ENCODE results near the gene ADGRG2. TPM values are rescaled to one million over a fixed set of nuclear protein-coding genes. Genes with fewer than 3 reads are reported as not detected.

Gene ADGRG2, protein sequence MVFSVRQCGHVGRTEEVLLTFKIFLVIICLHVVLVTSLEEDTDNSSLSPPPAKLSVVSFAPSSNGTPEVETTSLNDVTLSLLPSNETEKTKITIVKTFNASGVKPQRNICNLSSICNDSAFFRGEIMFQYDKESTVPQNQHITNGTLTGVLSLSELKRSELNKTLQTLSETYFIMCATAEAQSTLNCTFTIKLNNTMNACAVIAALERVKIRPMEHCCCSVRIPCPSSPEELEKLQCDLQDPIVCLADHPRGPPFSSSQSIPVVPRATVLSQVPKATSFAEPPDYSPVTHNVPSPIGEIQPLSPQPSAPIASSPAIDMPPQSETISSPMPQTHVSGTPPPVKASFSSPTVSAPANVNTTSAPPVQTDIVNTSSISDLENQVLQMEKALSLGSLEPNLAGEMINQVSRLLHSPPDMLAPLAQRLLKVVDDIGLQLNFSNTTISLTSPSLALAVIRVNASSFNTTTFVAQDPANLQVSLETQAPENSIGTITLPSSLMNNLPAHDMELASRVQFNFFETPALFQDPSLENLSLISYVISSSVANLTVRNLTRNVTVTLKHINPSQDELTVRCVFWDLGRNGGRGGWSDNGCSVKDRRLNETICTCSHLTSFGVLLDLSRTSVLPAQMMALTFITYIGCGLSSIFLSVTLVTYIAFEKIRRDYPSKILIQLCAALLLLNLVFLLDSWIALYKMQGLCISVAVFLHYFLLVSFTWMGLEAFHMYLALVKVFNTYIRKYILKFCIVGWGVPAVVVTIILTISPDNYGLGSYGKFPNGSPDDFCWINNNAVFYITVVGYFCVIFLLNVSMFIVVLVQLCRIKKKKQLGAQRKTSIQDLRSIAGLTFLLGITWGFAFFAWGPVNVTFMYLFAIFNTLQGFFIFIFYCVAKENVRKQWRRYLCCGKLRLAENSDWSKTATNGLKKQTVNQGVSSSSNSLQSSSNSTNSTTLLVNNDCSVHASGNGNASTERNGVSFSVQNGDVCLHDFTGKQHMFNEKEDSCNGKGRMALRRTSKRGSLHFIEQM
- 34.1 and 38.6 TPM in 2 replicates for total RNA-seq (2014; rRNA removed; shearing (Covaris generic); ENCODE audit: low replicate concordance)

DNA sequence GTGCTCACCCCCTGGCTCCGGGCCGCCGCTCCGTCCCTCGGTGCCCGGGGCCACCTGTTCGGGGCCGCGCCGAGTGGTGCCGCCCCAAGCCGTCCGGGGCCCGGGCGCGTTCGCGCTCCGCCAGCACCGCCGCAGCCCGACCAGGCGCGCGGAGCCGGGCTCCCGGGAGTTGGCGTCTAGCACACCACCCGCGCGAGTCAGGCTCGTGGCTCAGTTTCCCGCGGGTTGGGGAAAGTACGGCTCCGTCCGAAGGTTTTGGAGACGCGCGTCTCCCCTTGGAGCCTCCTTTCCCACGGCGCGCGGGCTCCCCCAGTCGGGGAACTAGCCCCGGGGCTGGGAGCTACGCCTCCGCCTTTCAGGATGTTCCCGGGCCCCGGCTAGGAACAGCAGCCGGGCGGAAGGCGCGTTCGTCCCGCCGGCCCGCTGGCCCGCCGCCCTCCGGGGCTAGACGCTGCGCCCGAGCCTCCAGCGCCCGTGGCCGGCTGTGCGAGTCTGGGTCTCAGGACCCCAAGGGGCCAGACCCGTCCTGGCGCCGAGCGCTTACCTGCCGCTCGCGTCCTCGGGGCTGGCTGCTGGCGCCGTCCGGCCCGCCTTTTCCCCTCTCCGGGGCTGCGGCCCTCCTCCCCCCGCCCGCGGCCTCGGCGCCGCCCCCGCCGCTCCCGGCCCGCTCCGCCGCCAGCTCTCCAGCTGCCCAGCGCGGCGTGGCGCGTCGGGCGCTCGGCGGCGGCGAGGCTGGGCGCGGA is at the start of gene ADGRG2:
TSS of gene ADGRG2 (minus strand) at position 571 of the 743 bp plus-strand sequence. CDS start 53,634 bp downstream, outside the sequence.
- peak; percentile 53 for DNase-seq (ENCODE audit: low read depth)
- in situ Hi-C loops (cut with HindIII; ENCODE audit: low pct_unique_long_range_greater_than_20kb, low sequenced_read_pairs): no loop called here

GRCh38 chrX:19168609-19169008 is 46.3 kb upstream of the ADGRG2 start:
- in situ Hi-C loops (cut with HindIII; ENCODE audit: low pct_unique_long_range_greater_than_20kb, low sequenced_read_pairs): no loop called here

GRCh38 chrX:19162851-19163250 is 40.6 kb upstream of the ADGRG2 start:
- DNase-seq (ENCODE audit: low read depth): no peak
- in situ Hi-C loops (cut with HindIII; ENCODE audit: low pct_unique_long_range_greater_than_20kb, low sequenced_read_pairs): no loop called here

More at GRCh38 chrX:19168609-19169008, 46.3 kb upstream of the ADGRG2 start:
- no peak for DNase-seq (ENCODE audit: low read depth)

DNA sequence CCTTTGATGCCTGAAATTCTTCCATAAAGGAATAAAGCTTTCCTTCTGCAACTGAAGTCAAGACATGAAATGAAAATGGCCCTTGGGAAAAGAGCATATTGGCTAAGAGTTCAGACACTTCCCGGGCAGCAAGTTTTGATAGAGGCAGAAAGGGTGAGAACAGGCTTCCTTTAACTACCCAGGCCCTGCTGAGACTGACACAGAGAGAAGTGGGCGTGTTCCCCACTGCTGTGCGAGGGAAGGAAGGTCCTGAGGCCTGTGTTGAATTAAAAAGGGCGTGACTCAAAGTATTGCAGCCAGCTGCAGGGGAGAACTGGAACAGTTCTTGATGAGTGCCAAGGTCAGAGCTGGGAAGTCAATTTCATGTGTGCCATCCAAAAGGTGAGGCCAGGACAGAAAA is 33.9 kb upstream of the ADGRG2 start:
- no peak for DNase-seq (ENCODE audit: low read depth)
- in situ Hi-C loops (cut with HindIII; ENCODE audit: low pct_unique_long_range_greater_than_20kb, low sequenced_read_pairs): no loop called here

GRCh38 chrX:19152762-19153161 is 30.5 kb upstream of the ADGRG2 start:
- in situ Hi-C loops (cut with HindIII; ENCODE audit: low pct_unique_long_range_greater_than_20kb, low sequenced_read_pairs): no loop called here
- DNase-seq (ENCODE audit: low read depth): no peak

DNA sequence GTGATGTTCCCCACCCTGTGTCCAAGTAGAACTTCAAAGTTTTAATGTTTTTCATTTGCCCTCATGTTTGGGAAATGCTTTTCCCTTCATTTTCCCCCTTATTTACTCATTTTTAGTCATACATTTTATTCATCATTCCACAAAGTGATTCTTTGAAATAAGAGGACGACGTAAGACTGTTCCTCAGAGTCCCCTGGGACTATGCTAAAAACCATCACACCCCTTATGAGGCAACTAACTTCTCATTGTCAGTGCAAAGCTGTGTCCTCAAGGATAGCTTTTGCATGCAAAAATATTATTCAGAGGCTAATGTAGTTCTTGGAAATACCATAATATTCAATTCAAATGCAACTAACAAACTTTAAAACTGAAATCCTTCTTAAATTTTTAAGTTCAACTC is 14.8 kb upstream of the ADGRG2 start:
- in situ Hi-C loops (cut with HindIII; ENCODE audit: low pct_unique_long_range_greater_than_20kb, low sequenced_read_pairs): no loop called here
- no peak for DNase-seq (ENCODE audit: low read depth)

DNA sequence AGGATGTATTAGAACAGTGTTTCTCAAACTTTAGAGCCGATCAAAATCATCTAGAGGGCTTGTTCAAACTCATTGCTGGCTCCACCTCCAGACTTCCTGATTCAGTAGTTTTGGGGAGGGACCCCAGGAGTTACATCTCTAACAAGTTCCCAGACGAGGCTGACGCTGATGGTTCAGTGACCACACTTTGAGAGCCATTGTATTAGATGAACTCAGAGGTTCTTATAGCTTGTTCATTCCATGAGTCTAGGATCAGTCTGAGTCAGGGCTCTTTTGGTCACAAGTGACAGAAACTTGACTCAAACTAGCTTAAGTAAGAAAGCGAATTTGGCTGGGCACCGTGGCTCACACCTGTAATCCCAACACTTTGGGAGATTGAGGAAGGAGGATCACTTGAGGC is 11.5 kb upstream of the ADGRG2 start:
- in situ Hi-C loops (cut with HindIII; ENCODE audit: low pct_unique_long_range_greater_than_20kb, low sequenced_read_pairs): no loop called here
- DNase-seq (ENCODE audit: low read depth): no peak

DNA sequence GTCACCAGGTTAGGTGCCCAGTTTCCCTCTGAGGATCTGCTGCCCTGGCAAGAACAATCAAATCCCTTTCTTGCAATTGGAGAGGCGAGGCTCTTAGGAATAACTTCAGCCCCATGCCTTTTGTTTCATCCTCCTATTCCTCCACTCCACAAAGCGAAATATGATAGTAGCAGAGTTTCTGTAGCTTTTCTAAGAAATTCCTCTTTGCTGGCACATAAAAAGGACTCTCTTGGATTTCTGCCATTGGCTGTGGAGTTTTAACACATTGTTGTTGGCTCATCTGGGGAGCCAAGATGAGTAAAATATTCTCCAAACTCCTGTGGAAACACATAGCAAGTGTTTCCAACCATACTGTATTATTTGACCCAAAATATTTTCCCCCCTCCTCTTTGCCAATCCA is 11.0 kb upstream of the ADGRG2 start:
- in situ Hi-C loops (cut with HindIII; ENCODE audit: low pct_unique_long_range_greater_than_20kb, low sequenced_read_pairs): no loop called here
- no peak for DNase-seq (ENCODE audit: low read depth)

DNA sequence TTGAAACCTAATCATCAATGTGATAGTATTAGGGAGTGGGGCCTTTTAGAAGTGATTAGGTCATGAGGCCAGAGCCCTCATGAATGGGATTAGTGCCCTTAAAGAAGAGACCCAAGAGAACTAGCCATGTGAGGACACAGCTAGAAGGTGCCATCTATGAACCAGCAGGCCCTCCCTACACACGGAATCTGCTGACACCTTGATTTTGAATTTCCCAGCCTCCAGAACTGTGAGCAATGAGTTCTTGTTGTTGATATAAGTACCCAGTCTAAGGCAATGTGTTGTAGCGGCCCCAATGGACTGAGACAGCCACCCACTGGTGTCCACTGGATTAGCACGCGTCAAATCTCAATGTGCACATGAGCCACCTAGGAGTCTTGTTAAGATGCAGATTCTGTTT is 8.4 kb upstream of the ADGRG2 start:
- in situ Hi-C loops (cut with HindIII; ENCODE audit: low pct_unique_long_range_greater_than_20kb, low sequenced_read_pairs): no loop called here
- DNase-seq (ENCODE audit: low read depth): no peak

- in situ Hi-C loops (cut with HindIII; ENCODE audit: low pct_unique_long_range_greater_than_20kb, low sequenced_read_pairs): no loop called here
- no peak for DNase-seq (ENCODE audit: low read depth)
Observed at GRCh38 chrX:19129694-19130093, 7.4 kb upstream of the ADGRG2 start.

DNA sequence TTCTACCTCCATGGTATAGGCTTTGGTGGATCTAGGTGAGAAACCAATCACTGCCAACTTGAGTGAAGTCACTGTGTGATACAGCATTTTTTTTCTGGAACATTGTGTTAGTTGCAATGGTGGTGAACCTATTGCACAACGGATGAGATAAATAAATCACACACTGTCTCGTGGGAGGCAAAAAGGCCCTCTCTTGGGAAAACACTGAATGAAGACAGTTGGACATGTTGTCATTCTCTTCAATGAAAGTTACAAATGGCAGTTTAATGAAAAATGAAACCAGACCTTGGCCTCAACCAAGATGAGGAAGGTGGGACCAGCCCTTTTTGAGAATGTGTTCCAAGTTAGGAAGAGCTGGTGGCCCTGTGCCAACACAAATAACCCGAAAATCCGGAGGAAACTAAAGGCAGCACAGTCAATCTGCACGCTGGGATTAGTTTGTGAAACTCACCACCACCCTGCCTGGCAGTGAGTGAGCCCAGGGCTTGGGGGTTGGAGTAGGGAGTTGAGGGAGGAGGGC is 5.4 kb upstream of the ADGRG2 start:
- peak; percentile 73 for DNase-seq (ENCODE audit: low read depth)
- in situ Hi-C loops (cut with HindIII; ENCODE audit: low pct_unique_long_range_greater_than_20kb, low sequenced_read_pairs): no loop called here

- no peak for DNase-seq (ENCODE audit: low read depth)
- in situ Hi-C loops (cut with HindIII; ENCODE audit: low pct_unique_long_range_greater_than_20kb, low sequenced_read_pairs): no loop called here
Observed at GRCh38 chrX:19122641-19123009, 357 bp upstream of the ADGRG2 start.

DNA sequence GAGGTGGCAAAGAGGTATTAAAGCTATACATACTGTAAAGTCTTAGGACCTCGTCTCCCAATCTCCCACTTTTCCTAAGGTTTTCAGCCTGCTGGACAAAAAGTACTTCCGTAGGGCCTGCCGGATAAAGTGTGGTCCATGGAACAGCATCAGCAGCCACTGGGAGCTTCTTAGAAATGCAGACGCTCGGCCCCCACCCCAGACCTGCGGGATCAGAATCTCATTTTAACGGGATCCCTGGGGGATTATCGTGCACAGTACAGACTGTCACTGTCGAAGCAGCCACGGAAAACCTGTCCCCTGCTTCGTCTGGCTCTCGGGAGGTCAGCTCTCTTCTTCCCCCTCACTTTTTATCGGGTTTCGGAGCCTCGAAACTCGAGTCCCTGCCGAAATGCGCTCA is 802 bp downstream of the ADGRG2 start:
- in situ Hi-C loops (cut with HindIII; ENCODE audit: low pct_unique_long_range_greater_than_20kb, low sequenced_read_pairs): no loop called here
- no peak for DNase-seq (ENCODE audit: low read depth)

GRCh38 chrX:19110642-19111041 is 11.6 kb downstream of the ADGRG2 start:
- in situ Hi-C loops (cut with HindIII; ENCODE audit: low pct_unique_long_range_greater_than_20kb, low sequenced_read_pairs): no loop called here
- no peak for DNase-seq (ENCODE audit: low read depth)

- in situ Hi-C loops (cut with HindIII; ENCODE audit: low pct_unique_long_range_greater_than_20kb, low sequenced_read_pairs): no loop called here
- no peak for DNase-seq (ENCODE audit: low read depth)
Observed at GRCh38 chrX:19107035-19107434, 15.2 kb downstream of the ADGRG2 start.

GRCh38 chrX:19100586-19100985 is 21.7 kb downstream of the ADGRG2 start:
- in situ Hi-C loops (cut with HindIII; ENCODE audit: low pct_unique_long_range_greater_than_20kb, low sequenced_read_pairs): no loop called here
- no peak for DNase-seq (ENCODE audit: low read depth)

- in situ Hi-C loops (cut with HindIII; ENCODE audit: low pct_unique_long_range_greater_than_20kb, low sequenced_read_pairs): no loop called here
- DNase-seq (ENCODE audit: low read depth): no peak
Observed at GRCh38 chrX:19097553-19098283, 24.6 kb downstream of the ADGRG2 start.

GRCh38 chrX:19096586-19096985 is 25.7 kb downstream of the ADGRG2 start:
- in situ Hi-C loops (cut with HindIII; ENCODE audit: low pct_unique_long_range_greater_than_20kb, low sequenced_read_pairs): no loop called here
- DNase-seq (ENCODE audit: low read depth): peak; percentile 14
